HEK293 (cell line): ENCODE data around the gene STXBP4.

Experiments
- ZFP3 ChIP-seq: fragments of 450-650 bp; formaldehyde crosslinking; IDR thresholded peaks from 2 replicates; pipeline ENCODE4 v1.5.1; 2016; ENCODE audit warnings: low read depth, missing biosample characterization, missing genetic modification characterization
- ZNF324 ChIP-seq: fragments of 450-650 bp; formaldehyde crosslinking; IDR thresholded peaks from 2 replicates; pipeline ENCODE4 v1.5.1; 2016; ENCODE audit warnings: missing biosample characterization, missing genetic modification characterization
- ZNF423 ChIP-seq: fragments of 450-650 bp; formaldehyde crosslinking; IDR thresholded peaks from 2 replicates; pipeline ENCODE4 v1.5.1; 2016; ENCODE audit warnings: missing biosample characterization, missing genetic modification characterization
- ZNF639 ChIP-seq: fragments of 450-650 bp; formaldehyde crosslinking; IDR thresholded peaks from 2 replicates; pipeline ENCODE4 v1.5.1; 2016; ENCODE audit warnings: missing biosample characterization, missing genetic modification characterization
- ZNF76 ChIP-seq: fragments of 450-650 bp; formaldehyde crosslinking; IDR thresholded peaks from 2 replicates; pipeline ENCODE4; 2016; ENCODE audit warnings: low read depth, missing biosample characterization, missing genetic modification characterization, borderline replicate concordance

GRCh38 chr17:55177159-55177854, 208.7 kb downstream of the STXBP4 start:
- TF ChIP-seq ZNF639 (tag by site-specific recombination) (no peak), ZNF423 (tag by site-specific recombination) (no peak), ZNF76 (no peak), ZFP3 (tag by site-specific recombination) (no peak), ZNF324 (tag by site-specific recombination) (no peak)
